H1 (cell line): Measurements from ENCODE around the gene SPECC1. TPM values are rescaled to one million over a fixed set of nuclear protein-coding genes. Genes with fewer than 3 reads are reported as not detected.
A peak's percentile ranks its signal among the peaks of the same experiment; 100 is the strongest.

ENCODE experiments used
- CTCF ChIA-PET: fragments of 300-600 bp; sonication (Branson Sonifier 250); formaldehyde crosslinking; loops from one replicate; lab custom pipeline; 2021; ENCODE audit not compliant: partially characterized antibody; lab: Charles Lee
- POLR2A ChIA-PET: fragments of 300-600 bp; sonication (Branson Sonifier 250); formaldehyde crosslinking; loops from one replicate; lab custom pipeline; 2021; ENCODE audit warnings: inconsistent platforms; ENCODE audit not compliant: partially characterized antibody; lab: Charles Lee
- DNase-seq, 2 experiments: peaks; one replicate each; pipeline versions ENCODE4 v3.0.0 to v3.0.0-alpha.2; 2010 to 2022; ENCODE audit warnings: low spot score in 2 of 2, low read depth in 1 of 2, mixed read lengths in 1 of 2
- FAIRE-seq: peaks from 2 replicates; lab custom pipeline; 2011; peaks lifted over from hg19 to GRCh38; lab: Jason Lieb, UNC
- H2AFZ ChIP-seq: 2 replicates; pipeline ENCODE4 v1.8.1; 2012; ENCODE audit warnings: low read length, inconsistent platforms
- H2AK5ac ChIP-seq: 2 replicates; pipeline ENCODE4 v1.6.1; 2013; ENCODE audit warnings: low read depth, low read length
- H2BK120ac ChIP-seq: replicated peaks from 2 replicates; pipeline ENCODE3; 2013; ENCODE audit warnings: low read depth, low read length, inconsistent platforms
- H2BK12ac ChIP-seq: 2 replicates; pipeline ENCODE4 v1.6.1; 2013; ENCODE audit warnings: low read depth, low read length
- H2BK15ac ChIP-seq: 2 replicates; pipeline ENCODE4 v1.6.1; 2013; ENCODE audit warnings: low read length
- H2BK20ac ChIP-seq: 2 replicates; pipeline ENCODE4 v1.6.1; 2013; ENCODE audit warnings: low read length
- H2BK5ac ChIP-seq: 2 replicates; pipeline ENCODE4 v1.6.1; 2013; ENCODE audit warnings: low read depth, low read length
- H3K14ac ChIP-seq: 2 replicates; pipeline ENCODE4 v1.6.1; 2013; ENCODE audit warnings: inconsistent platforms; ENCODE audit not compliant: insufficient read length
- H3K18ac ChIP-seq: 2 replicates; pipeline ENCODE4 v1.6.1; 2013; ENCODE audit warnings: low read length; ENCODE audit errors: extremely low read depth
- H3K23ac ChIP-seq: 2 replicates; pipeline ENCODE4 v1.6.1; 2013; ENCODE audit warnings: inconsistent platforms; ENCODE audit not compliant: insufficient read length
- H3K23me2 ChIP-seq: 2 replicates; pipeline ENCODE4 v1.6.1; 2013; ENCODE audit warnings: low read depth, low read length
- H3K27ac ChIP-seq: 2 replicates; pipeline ENCODE4 v1.6.1; 2011; ENCODE audit warnings: low read depth, low read length, inconsistent platforms
- H3K27me3 ChIP-seq, 4 experiments: replicated peaks in 1 of 4; 1 replicate in 1 of 4; 2 replicates in 3 of 4; pipeline versions ENCODE4 v1.6.1 to v1.8.1; 2011 to 2013; ENCODE audit warnings: low read length in 3 of 4, mild to moderate bottlenecking in 3 of 4, inconsistent platforms in 2 of 4, mixed read lengths in 2 of 4, moderate library complexity in 1 of 4; ENCODE audit not compliant: control insufficient read depth in 3 of 4, insufficient read depth in 3 of 4; ENCODE audit errors: extremely low read depth in 1 of 4
- H3K36me3 ChIP-seq, 4 experiments: 2 replicates each; pipeline versions ENCODE4 v1.6.1 to v1.8.1; 2011 to 2013; ENCODE audit warnings: mild to moderate bottlenecking in 4 of 4, low read length in 3 of 4, moderate library complexity in 2 of 4, control low read depth in 1 of 4, inconsistent platforms in 1 of 4; ENCODE audit not compliant: insufficient read depth in 4 of 4, control insufficient read depth in 2 of 4
- H3K4ac ChIP-seq: replicated peaks from 2 replicates; pipeline ENCODE3; 2013; ENCODE audit warnings: low read length, low read depth, mixed read lengths, inconsistent platforms; ENCODE audit not compliant: insufficient read length
- H3K4me1 ChIP-seq, 4 experiments: replicated peaks in 1 of 4; 1 replicate in 1 of 4; 2 replicates in 3 of 4; pipeline versions ENCODE4 v1.6.1 to v1.8.1; 2011 to 2013; ENCODE audit warnings: low read length in 3 of 4, inconsistent platforms in 2 of 4, mixed read lengths in 1 of 4; ENCODE audit not compliant: insufficient read depth in 4 of 4, control insufficient read depth in 3 of 4
- H3K4me2 ChIP-seq, 2 experiments: 2 replicates each; pipeline versions ENCODE4 v1.6.1 to v1.8.1; 2011 to 2013; ENCODE audit warnings: low read depth in 2 of 2, low read length in 2 of 2, control low read depth in 1 of 2, inconsistent platforms in 1 of 2, mild to moderate bottlenecking in 1 of 2; ENCODE audit not compliant: insufficient read depth in 1 of 2
- H3K4me3 ChIP-seq, 4 experiments: fragments of 200-600, 300-600 bp in 1 of 4; sonication (generic), shearing (Covaris generic), sonication (Bioruptor Twin) in 1 of 4; 2 replicates each; pipeline versions ENCODE4 v1.5.1 to v1.8.1; 2011 to 2016; ENCODE audit warnings: low read length in 4 of 4, low read depth in 3 of 4, control low read depth in 2 of 4, inconsistent platforms in 2 of 4, mild to moderate bottlenecking in 2 of 4, mixed read lengths in 1 of 4, moderate library complexity in 1 of 4; ENCODE audit not compliant: insufficient read depth in 2 of 4; ENCODE audit errors: extremely low read depth in 1 of 4
- H3K56ac ChIP-seq: replicated peaks from 2 replicates; pipeline ENCODE3; 2013; ENCODE audit warnings: low read depth, mild to moderate bottlenecking, mixed read lengths, low read length, inconsistent platforms; ENCODE audit not compliant: insufficient read length
- H3K79me1 ChIP-seq: 2 replicates; pipeline ENCODE4 v1.6.1; 2013; ENCODE audit warnings: low read depth, low read length, control low read depth
- H3K79me2 ChIP-seq, 2 experiments: 2 replicates each; pipeline versions ENCODE4 v1.6.1 to v1.8.1; 2012 to 2013; ENCODE audit warnings: low read length in 2 of 2, mild to moderate bottlenecking in 2 of 2, inconsistent platforms in 1 of 2; ENCODE audit not compliant: insufficient read depth in 2 of 2, control insufficient read depth in 1 of 2
- H3K9ac ChIP-seq, 4 experiments: replicated peaks in 1 of 4; 1 replicate in 1 of 4; 2 replicates in 3 of 4; pipeline versions ENCODE4 v1.6.1 to v1.8.1; 2011 to 2013; ENCODE audit warnings: low read depth in 3 of 4, low read length in 3 of 4, control low read depth in 2 of 4, mild to moderate bottlenecking in 2 of 4, moderate library complexity in 2 of 4, inconsistent platforms in 1 of 4; ENCODE audit errors: extremely low read depth in 1 of 4
- H3K9me3 ChIP-seq, 2 experiments: 2 replicates each; pipeline versions ENCODE4 v1.6.1 to v1.8.1; 2012 to 2013; ENCODE audit warnings: mild to moderate bottlenecking in 2 of 2, moderate library complexity in 2 of 2, control low read depth in 1 of 2, inconsistent platforms in 1 of 2, low read depth in 1 of 2, low read length in 1 of 2, mixed read lengths in 1 of 2; ENCODE audit not compliant: insufficient read depth in 2 of 2
- H4K20me1 ChIP-seq, 2 experiments: replicated peaks in 1 of 2; 2 replicates each; pipeline versions ENCODE3 to v1.8.1; 2011 to 2013; ENCODE audit warnings: inconsistent platforms in 2 of 2, low read length in 2 of 2, mild to moderate bottlenecking in 1 of 2; ENCODE audit not compliant: insufficient read depth in 2 of 2, control insufficient read depth in 1 of 2
- H4K5ac ChIP-seq: 2 replicates; pipeline ENCODE4 v1.6.1; 2013; ENCODE audit warnings: low read length, low read depth, mixed read lengths, inconsistent platforms; ENCODE audit not compliant: insufficient read length
- H4K8ac ChIP-seq: 2 replicates; pipeline ENCODE4 v1.8.0; 2013; ENCODE audit warnings: mild to moderate bottlenecking, moderate library complexity, low read length, inconsistent platforms; ENCODE audit not compliant: insufficient read depth; ENCODE audit errors: extremely low read depth
- H4K91ac ChIP-seq: replicated peaks from 2 replicates; pipeline ENCODE3; 2013; ENCODE audit warnings: low read length, mixed read lengths, inconsistent platforms; ENCODE audit not compliant: insufficient read length
- ASH2L ChIP-seq: fragments of 200-600, 300-600 bp; sonication (generic); IDR thresholded peaks from one replicate; pipeline ENCODE4 v1.7.1; 2017; ENCODE audit warnings: low read length
- BRCA1 ChIP-seq: IDR thresholded peaks from 2 replicates; pipeline ENCODE4 v1.6.1; 2012; ENCODE audit warnings: low read depth, low read length, improper control_type of control experiment
- CBX8 ChIP-seq: fragments of 300-800, 300-1000 bp; sonication (generic); IDR thresholded peaks from 2 replicates; pipeline ENCODE4 v1.7.1; 2016; ENCODE audit warnings: low read depth, low read length, borderline replicate concordance
- CHD2 ChIP-seq: IDR thresholded peaks from 2 replicates; pipeline ENCODE4 v1.6.1; 2012; ENCODE audit warnings: low read length, improper control_type of control experiment
- E2F6 ChIP-seq: IDR thresholded peaks from 2 replicates; pipeline ENCODE4 v1.6.1; 2012; ENCODE audit warnings: inconsistent platforms
- EZH2 ChIP-seq: fragments of 200-600 bp; sonication (generic); IDR thresholded peaks from 2 replicates; pipeline ENCODE4 v1.7.1; 2012; ENCODE audit warnings: low read depth, mild to moderate bottlenecking, moderate library complexity, low read length, inconsistent platforms; ENCODE audit not compliant: severe bottlenecking
- JUND ChIP-seq: IDR thresholded peaks from 2 replicates; pipeline ENCODE4 v1.6.1; 2011; ENCODE audit warnings: mild to moderate bottlenecking, improper control_type of control experiment, low read length
- POLR2A ChIP-seq, 2 experiments: IDR thresholded peaks; 1 replicate in 1 of 2; 2 replicates in 1 of 2; pipeline ENCODE4 v1.6.1; 2011; ENCODE audit warnings: low read depth in 2 of 2, low read length in 2 of 2, mild to moderate bottlenecking in 2 of 2; ENCODE audit errors: control extremely low read depth in 1 of 2
- POU5F1 ChIP-seq: IDR thresholded peaks from 2 replicates; pipeline ENCODE4 v1.6.1; 2011; ENCODE audit warnings: low read depth, mild to moderate bottlenecking, low read length, moderate library complexity
- SIRT6 ChIP-seq: IDR thresholded peaks from one replicate; pipeline ENCODE4 v1.7.1; 2012; ENCODE audit warnings: low read length, inconsistent platforms
- SIX5 ChIP-seq: IDR thresholded peaks from 2 replicates; pipeline ENCODE4 v1.6.1; 2011; ENCODE audit warnings: mild to moderate bottlenecking, low read depth, low read length
- WGBS, 2 experiments: shearing (Covaris generic) in 1 of 2; methylation state at CpG; one replicate each; pipeline versions ENCODE4 v1.1.6 to v1.1.7; 2013 to 2015; ENCODE audit warnings: low lambda C conversion rate in 2 of 2, mixed read lengths in 2 of 2, inconsistent platforms in 1 of 2, low coverage in 1 of 2, missing lambda C conversion rate in 1 of 2; ENCODE audit not compliant: insufficient replicate concordance in 2 of 2, insufficient coverage in 1 of 2, insufficient read length in 1 of 2; ENCODE audit errors: extremely low coverage in 1 of 2, missing lambda C conversion rate in 1 of 2; 5-methylcytosine and 5-hydroxymethylcytosine counted together
- polyA plus RNA-seq, 7 experiments: library from polyadenylated mRNA; depleted of rRNA in 3 of 7; stranded (reverse) in 5 of 7; unstranded in 2 of 7; fragments of >200 nt in 5 of 7; fragments of 200-250 nt in 2 of 7; gene quantifications; 1 replicate in 5 of 7; 2 replicates in 1 of 7; 4 replicates in 1 of 7; pipeline versions ENCODE4 v1.2.1 to v1.2.3, GENCODE V29; 2011 to 2013; ENCODE audit warnings: missing spikeins in 2 of 7, mixed read lengths in 2 of 7
- total RNA-seq: library from RNA; stranded (reverse); fragmentation: NEBNext Ultra II Directional; extraction: Animal tissue kit (Norgen Biotek cat#: 25700); gene quantifications from 2 replicates; pipeline ENCODE4 v1.2.1, GENCODE V29; 2021

The SPECC1 gene
- total and polyA plus RNA-seq, 2 of the 8 experiments (the other 6 are each of a cell fraction or from before 2014, with no cell fraction given) = 35.8 to 87.9 TPM

GRCh38 chr17:19996502-19996901, 12.7 kb upstream of the SPECC1 start:
- no peak overlapping the region for H3K27ac ChIP-seq
- H3K27me3 ChIP-seq = no peaks in the 10 kb centered on the region
- no peaks in the 10 kb centered on the region for H3K23me2 ChIP-seq
- H3K79me2 ChIP-seq = no peaks in the 10 kb centered on the region
- no peak overlapping the region for H4K5ac ChIP-seq
- CTCF ChIA-PET = interaction anchor here (0.7 to 1.6 kb wide), 4 partner anchors 12 to 124 kb away, joined by 3 to 6 read pairs (median 4); partner anchors contain the start of gene SPECC1
- H2BK12ac ChIP-seq = no peak overlapping the region
- H3K4me3 ChIP-seq = no peak overlapping the region
- H2AK5ac ChIP-seq = no peak overlapping the region
- no peaks in the 10 kb centered on the region for H3K36me3 ChIP-seq
- 67% methylated on average over 5 of the region's 5 CpGs; no CpG with 5 or more reads in 1 of the 2 experiments for WGBS, 2 experiments
- no peak for TF ChIP-seq SIRT6
- no peak for TF ChIP-seq CBX8
- no peak for TF ChIP-seq ASH2L
- TF ChIP-seq EZH2 = no peak
- TF ChIP-seq JUND = no peak
- no peak for TF ChIP-seq E2F6
- no peak for TF ChIP-seq CHD2
- no peak for TF ChIP-seq SIX5
- TF ChIP-seq POLR2A (IDR thresholded peaks at IDR 0.05; ENCODE audit: control extremely low read depth in 1 of 2, low read depth in 2 of 2, low read length in 2 of 2) = no peak
- TF ChIP-seq POU5F1 = no peak
- TF ChIP-seq BRCA1 = no peak
- no peak overlapping the region for H2AFZ ChIP-seq
- H2BK5ac ChIP-seq = no peak overlapping the region
- no peaks in the 10 kb centered on the region for H4K20me1 ChIP-seq
- no peak overlapping the region for H3K14ac ChIP-seq
- no peaks in the 10 kb centered on the region for H3K9me3 ChIP-seq
- H2BK120ac ChIP-seq = no peak overlapping the region
- no peaks in the 10 kb centered on the region for H3K4me1 ChIP-seq
- POLR2A ChIA-PET = interaction anchor here (2.1 kb wide), 1 partner anchor 19 kb away, joined by 9 read pairs; the partner anchor contains the start of gene AKAP10
- FAIRE-seq (peak; percentile 36), DNase-seq (no peak)
- no peak overlapping the region for H4K8ac ChIP-seq
- no peaks in the 10 kb centered on the region for H3K79me1 ChIP-seq
- H2BK20ac ChIP-seq = no peak overlapping the region
- H3K9ac ChIP-seq = no peak overlapping the region
- no peak overlapping the region for H3K18ac ChIP-seq
- no peak overlapping the region for H3K56ac ChIP-seq
- no peak overlapping the region for H3K4ac ChIP-seq
- no peak overlapping the region for H3K4me2 ChIP-seq
- H4K91ac ChIP-seq = no peak overlapping the region
- H2BK15ac ChIP-seq = no peak overlapping the region
- H3K23ac ChIP-seq = no peak overlapping the region
